Keratinocyte (primary cell): ENCODE results near the gene SETBP1.

Source experiments
- CTCF ChIP-seq, 3 experiments: IDR thresholded peaks in 1 of 3; conservative IDR thresholded peaks in 1 of 3; optimal IDR thresholded peaks in 1 of 3; 2 replicates in 2 of 3; 3 replicates in 1 of 3; pipeline versions ENCODE3 to v1.5.1; 2011; ENCODE audit warnings: low read length in 3 of 3, mild to moderate bottlenecking in 3 of 3, moderate library complexity in 2 of 3, control low read depth in 1 of 3, inconsistent platforms in 1 of 3; ENCODE audit not compliant: insufficient read depth in 2 of 3; ENCODE audit errors: extremely low read depth in 1 of 3
- EZH2 ChIP-seq: IDR thresholded peaks from one replicate; pipeline ENCODE4 v1.6.1; 2012; ENCODE audit warnings: inconsistent platforms, mild to moderate bottlenecking, low read length, moderate library complexity

- TF ChIP-seq EZH2 (no peak), CTCF (optimal IDR thresholded peaks at IDR 0.05 in 1 of 3, IDR thresholded peaks at IDR 0.05 in 1 of 3, conservative IDR thresholded peaks at IDR 0.05 in 1 of 3; ENCODE audit: extremely low read depth in 1 of 3, insufficient read depth in 2 of 3, low read length in 3 of 3) (no peak)
Measured at GRCh38 chr18:45066210-45066609, 385.5 kb downstream of the SETBP1 start.
